Measurements from ENCODE around the gene SOX8.
"Not testable (repeated sequence)": the region's sequence is repeated elsewhere in the genome, so short reads cannot be mapped to it uniquely, and the experiment has no call there.

Gene SOX8

DNA sequence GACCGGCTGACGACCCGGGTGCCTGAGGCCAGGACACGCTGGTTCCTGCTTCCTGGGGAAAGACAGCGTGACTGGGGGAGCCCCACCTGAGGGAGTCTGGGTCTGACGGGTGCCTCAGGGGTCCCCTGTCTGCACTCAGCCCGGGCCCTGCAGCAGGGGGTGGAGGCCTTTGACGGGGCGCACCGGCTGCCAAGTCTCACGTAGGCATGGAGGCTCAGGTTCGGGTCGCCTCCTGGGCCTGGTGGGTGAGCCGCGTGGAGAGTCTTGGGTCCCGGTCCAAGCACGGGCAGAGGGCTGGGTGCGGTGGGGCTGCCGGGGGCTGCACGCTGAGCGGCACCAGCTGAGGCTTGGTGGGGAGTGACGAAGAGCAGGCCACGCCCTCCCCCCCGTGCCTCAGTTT, 40.9 kb downstream of the SOX8 start:
- TF ChIP-seq, protein P1, sequence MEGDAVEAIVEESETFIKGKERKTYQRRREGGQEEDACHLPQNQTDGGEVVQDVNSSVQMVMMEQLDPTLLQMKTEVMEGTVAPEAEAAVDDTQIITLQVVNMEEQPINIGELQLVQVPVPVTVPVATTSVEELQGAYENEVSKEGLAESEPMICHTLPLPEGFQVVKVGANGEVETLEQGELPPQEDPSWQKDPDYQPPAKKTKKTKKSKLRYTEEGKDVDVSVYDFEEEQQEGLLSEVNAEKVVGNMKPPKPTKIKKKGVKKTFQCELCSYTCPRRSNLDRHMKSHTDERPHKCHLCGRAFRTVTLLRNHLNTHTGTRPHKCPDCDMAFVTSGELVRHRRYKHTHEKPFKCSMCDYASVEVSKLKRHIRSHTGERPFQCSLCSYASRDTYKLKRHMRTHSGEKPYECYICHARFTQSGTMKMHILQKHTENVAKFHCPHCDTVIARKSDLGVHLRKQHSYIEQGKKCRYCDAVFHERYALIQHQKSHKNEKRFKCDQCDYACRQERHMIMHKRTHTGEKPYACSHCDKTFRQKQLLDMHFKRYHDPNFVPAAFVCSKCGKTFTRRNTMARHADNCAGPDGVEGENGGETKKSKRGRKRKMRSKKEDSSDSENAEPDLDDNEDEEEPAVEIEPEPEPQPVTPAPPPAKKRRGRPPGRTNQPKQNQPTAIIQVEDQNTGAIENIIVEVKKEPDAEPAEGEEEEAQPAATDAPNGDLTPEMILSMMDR (IDR thresholded peaks at IDR 0.05; ENCODE audit: low read depth, low read length): no peak
- no peak for DNase-seq (ENCODE audit: extremely low read depth, low read depth)

DNA sequence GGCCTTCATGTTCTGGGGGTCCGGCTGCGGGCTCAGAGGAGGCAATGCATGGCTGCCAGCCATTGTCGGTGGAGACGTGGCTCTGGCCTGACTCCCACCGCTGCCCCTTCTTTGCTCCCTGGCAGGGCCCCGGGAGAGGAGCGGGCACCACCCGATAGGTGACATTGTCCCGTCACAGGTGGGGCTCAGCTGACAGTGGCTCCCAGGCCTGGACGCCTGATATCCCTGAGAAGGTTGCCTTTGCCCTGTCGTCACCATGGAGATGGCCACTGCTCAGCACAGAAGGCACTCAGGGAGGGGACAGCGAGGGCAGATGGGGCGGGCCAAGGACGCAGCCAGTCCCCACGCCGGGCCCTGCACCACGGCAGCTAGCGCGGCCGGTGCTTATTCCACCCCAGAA, 42.6 kb downstream of the SOX8 start:
- no peak for DNase-seq (ENCODE audit: extremely low read depth, low read depth)
- TF ChIP-seq, protein P1 (IDR thresholded peaks at IDR 0.05; ENCODE audit: low read depth, low read length): no peak

DNA sequence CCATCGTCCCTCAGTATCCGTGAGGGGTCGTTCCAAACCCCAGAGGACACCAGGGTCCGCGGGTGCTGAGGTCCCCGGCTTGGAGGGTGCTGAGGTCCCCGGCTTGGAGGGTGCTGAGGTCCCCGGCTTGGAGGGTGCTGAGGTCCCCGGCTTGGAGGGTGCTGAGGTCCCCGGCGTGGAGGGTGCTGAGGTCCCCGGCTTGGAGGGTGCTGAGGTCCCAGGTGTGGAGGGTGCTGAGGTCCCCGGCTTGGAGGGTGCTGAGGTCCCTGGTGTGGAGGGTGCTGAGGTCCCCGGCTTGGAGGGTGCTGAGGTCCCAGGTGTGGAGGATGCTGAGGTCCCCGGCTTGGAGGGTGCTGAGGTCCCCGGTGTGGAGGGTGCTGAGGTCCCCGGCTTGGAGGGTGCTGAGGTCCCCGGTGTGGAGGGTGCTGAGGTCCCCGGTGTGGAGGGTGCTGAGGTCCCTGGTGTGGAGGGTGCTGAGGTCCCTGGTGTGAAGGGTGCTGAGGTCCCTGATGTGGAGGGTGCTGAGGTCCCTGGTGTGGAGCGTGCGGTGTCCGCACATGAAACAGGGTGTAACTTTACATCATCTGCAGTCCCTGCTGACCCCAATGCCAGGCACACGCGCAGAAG, 43.7 kb downstream of the SOX8 start:
- not testable (repeated sequence) for DNase-seq (ENCODE audit: extremely low read depth, low read depth)

DNA sequence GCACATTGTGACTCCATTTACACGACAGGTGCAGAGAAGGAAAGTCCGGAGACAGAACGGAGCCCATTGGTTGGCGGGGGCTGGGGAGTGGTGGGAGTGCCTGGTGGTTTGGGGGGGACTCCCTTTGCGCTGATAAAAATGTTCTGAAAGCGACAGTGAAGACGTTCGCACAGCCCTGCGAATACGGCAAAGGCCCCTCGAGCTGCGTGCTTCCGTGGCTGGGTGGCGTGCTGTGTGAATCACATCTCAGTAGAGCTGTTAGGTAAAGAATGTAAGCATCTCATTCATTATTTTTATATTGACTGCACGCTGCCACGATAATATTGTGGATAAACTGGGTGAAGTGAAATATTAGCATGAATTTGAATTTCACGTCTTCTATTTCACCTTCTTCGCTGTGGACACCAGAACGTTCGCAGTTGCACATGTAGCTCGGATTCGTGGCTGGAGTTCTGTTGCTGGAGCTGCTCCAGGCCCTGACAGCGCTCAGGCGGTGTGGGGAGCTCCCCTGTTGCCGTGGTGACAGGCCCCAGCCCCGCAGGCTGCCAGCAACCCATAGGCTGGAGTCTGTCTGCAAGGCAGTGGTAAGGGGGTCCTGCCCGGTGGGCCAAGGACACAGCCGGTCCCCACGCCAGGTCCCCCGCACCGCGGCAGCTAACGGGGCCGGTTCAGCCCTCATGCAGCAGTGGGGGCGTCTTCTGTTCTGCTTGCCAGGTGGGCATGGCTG, 44.6 kb downstream of the SOX8 start:
- DNase-seq (ENCODE audit: extremely low read depth, low read depth): no peak

DNA sequence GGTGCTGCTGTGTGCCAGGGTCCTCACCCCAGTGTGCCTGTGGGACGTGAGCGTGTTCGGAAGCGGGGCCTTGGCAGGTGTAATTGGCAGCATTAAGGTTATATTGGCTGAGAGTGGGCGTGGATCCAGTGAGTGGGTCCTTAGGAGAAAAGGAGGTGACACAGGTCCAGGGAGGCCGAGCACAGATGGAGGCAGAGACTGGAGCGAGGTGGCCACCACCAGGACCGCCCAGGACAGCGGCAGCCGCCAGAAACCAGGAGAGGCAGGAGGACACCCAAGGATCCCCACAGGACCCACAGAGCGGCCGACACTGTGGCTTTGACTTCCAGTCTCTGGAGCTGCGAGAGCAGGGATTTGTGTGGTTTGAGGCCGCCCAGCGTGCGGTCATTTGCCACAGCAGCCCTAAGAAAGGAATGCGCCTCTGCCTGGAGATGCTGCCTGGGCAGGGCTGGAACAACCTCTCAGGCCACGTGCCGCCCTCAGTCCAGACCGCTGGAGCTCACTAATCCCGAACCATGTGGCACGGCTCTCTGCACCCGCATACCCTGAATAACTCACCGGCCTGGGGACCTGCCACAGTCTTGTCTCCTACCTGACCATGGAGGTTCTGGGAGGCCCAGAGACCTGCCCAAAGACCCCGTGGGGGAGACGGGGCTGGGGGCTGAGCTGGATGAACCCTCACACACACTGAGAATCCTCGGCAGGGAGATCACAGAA, 45.4 kb downstream of the SOX8 start:
- TF ChIP-seq, protein P1 (IDR thresholded peaks at IDR 0.05; ENCODE audit: low read depth, low read length): no peak
- no peak for DNase-seq (ENCODE audit: extremely low read depth, low read depth)

More for the DNA sequence above, 44.6 kb downstream of the SOX8 start:
- TF ChIP-seq, protein P1 (IDR thresholded peaks at IDR 0.05; ENCODE audit: low read depth, low read length): no peak

DNA sequence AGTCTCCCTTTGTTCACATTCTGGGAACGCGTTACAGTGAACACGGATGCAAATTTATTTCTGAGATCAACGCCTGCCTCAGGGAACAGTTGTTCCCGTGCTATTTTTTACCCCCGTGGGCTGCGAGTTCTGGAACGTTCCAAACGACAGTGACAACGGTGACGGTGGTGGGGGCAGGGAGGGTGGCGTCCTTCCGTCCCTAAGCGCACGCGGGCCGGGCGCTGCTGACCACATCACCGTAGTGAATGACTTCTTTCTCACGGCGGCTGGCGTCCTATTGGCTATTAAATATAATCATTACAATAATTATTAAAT, 45.9 kb downstream of the SOX8 start:
- TF ChIP-seq, protein P1 (IDR thresholded peaks at IDR 0.05; ENCODE audit: low read depth, low read length): no peak
- no peak for DNase-seq (ENCODE audit: extremely low read depth, low read depth)

DNA sequence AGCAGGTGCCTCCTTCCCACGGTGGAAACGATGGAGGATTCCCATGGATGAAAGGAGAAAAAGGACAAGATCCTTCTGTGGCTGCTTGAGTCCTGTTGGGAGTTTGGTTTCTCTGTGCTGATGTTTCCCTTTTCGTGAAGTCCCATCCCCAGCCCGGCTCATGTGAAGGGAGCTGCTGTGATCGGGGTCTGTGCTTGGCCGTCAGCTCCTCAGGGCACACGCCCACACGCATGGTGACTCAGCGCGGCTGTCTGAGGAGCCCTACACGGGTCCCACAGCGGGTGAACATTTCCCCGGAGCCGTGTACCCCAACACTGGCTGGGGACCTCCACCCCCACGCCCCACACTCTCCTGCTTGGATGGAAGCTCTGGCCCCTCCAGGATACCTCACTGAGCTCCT, 46.5 kb downstream of the SOX8 start:
- no peak for DNase-seq (ENCODE audit: extremely low read depth, low read depth)
- TF ChIP-seq, protein P1 (IDR thresholded peaks at IDR 0.05; ENCODE audit: low read depth, low read length): no peak
